ENCODE results near the gene CHD2.

The CHD2 gene

DNA sequence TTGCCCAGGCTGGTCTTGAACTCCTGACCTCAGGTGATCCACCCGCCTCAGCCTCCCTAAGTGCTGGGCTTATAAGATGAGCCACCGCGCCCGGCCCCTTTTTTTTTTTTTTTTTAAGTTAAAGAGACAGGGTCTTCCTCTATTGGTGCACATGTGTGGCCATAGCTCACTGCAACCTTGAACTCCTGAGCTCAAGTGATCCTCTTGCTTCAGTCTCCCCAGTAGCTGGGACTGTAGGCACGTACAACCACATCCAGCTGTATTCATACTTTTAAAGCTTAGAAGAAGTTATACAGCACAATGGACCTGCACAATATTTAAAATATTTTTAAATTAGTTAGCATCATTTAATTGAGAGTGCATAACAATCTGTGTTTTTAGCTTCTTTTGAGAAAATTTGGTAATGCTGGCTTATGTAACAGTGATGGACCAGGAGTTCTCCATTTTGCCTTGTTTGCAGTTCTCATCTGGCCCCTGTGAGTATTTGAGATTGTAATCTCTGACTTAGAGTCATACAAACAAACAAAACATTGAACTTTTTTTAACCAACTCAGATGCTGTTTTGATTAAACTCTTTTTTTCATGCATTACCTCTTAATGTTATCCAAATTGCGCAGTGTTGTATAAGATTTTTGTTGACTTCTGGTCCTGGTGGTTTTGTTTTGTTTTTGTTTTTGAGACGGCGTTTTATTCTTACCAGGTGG, 33.0 kb downstream of the CHD2 start:
- DNase-seq (ENCODE audit: low read depth), result no peak

- DNase-seq (ENCODE audit: low read depth), result no peak
Observed at GRCh38 chr15:92933831-92934230, 33.7 kb downstream of the CHD2 start.

DNA sequence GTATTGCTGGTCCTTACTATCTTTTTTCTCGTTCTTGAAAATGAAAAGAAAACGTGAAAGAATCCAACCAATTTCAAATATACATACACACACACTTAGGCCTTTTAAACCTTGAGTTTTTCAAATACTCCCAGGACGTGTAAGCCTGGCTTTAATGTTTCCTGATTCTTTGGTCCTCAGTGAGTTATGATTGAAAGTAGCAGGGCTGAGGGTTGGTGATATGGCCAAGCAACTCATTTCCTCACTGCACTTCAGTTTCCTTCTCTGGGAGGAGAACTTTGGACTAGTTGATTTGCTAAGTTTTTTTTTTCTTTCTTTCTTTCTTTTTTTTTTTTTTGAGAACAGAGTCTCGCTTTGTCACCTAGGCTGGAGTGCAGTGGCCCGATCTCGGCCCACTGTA, 34.6 kb downstream of the CHD2 start:
- DNase-seq (ENCODE audit: low read depth), result no peak

- no peak for DNase-seq (ENCODE audit: low read depth)
Observed at GRCh38 chr15:92936138-92936537, 36.0 kb downstream of the CHD2 start.

GRCh38 chr15:92936693-92937092, 36.6 kb downstream of the CHD2 start:
- no peak for DNase-seq (ENCODE audit: low read depth)

DNA sequence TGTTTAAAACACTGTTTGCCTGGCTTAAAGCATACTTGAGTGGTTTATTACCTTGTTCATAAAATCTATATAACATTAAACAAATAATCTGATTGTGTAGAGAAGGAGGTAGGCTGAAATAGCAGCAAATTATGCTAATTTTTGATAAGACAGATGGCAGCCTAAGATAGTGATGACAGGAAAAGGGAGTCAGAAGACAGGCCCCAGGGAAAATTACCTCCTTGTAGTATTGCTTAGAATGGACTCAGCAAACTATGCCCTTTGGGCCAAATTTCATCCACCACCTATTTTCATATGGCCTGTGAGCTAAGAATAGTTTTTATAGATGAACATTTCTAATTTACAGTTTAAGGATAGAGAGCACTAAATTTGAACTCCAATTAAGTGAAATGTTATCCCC, 37.8 kb downstream of the CHD2 start:
- no peak for DNase-seq (ENCODE audit: low read depth)

DNA sequence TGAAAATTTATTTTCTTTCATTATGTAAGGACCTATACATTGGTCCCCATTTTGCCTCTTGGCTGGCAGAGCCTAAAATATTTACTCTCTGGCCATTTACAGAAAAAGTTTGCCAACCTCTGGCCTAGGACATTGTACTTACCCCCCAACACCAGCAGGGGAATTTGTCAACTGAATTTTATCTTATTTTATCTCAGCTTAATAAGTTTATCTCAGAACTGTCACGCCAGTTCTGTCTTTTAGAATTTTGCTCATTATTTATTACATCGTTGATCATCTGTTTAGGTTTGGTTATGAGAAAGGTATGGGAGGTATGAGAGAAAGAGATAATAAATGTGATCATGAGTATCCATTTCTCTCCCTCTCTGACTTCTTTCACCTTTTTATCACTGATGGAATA, 38.3 kb downstream of the CHD2 start:
- no peak for DNase-seq (ENCODE audit: low read depth)

DNA sequence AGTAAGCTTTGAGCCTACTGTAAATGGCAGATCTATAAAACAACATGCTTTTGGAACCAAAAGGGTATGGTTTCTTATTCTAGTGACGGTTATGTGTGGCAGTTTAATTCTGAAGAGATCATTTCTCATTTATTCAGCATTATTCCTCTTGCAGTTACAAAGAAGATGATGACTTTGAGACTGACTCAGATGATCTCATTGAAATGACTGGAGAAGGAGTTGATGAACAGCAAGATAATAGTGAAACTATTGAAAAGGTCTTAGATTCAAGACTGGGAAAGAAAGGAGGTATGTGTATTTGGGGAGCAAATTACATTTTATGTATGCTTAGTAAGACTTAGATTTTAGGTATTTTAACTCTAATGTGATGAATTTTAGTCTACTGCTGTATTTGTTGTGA, 41.5 kb downstream of the CHD2 start:
- no peak for DNase-seq (ENCODE audit: low read depth)

DNA sequence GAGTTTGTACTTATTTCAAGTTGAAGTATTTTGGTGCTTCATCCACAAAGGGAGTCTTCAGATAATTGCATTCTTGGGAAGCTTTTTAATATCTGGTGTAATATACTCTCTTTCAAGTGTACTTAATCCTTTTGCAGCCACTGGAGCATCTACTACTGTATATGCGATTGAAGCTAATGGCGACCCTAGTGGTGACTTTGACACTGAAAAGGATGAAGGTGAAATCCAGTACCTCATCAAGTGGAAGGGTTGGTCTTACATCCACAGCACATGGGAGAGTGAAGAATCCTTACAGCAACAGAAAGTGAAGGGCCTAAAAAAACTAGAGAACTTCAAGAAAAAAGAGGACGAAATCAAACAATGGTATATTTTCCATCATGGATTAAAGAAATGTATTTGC, 42.6 kb downstream of the CHD2 start:
- no peak for DNase-seq (ENCODE audit: low read depth)

DNA sequence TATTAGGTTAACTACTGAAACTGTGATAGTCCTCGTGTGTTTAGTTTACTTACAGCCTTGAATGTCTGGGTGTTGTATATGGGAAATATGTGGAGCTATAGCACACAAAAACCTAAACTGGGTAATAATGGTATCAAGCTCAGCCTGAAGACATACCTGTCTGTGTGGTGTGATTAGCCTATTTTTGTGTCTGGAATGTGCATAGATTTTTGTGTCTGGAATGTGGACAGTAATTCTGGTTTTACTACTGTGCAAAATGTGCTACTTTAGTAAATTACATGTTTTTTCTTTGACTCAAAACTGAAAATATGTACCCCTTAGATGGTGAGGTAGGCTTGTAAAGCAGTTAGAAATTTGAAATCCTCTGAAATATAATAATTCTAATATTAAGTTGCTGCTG, 43.5 kb downstream of the CHD2 start:
- no peak for DNase-seq (ENCODE audit: low read depth)

GRCh38 chr15:92944946-92945521, 44.9 kb downstream of the CHD2 start:
- no peak for DNase-seq (ENCODE audit: low read depth)

- no peak for DNase-seq (ENCODE audit: low read depth)
Observed at GRCh38 chr15:92947071-92947730, 47.1 kb downstream of the CHD2 start.

DNA sequence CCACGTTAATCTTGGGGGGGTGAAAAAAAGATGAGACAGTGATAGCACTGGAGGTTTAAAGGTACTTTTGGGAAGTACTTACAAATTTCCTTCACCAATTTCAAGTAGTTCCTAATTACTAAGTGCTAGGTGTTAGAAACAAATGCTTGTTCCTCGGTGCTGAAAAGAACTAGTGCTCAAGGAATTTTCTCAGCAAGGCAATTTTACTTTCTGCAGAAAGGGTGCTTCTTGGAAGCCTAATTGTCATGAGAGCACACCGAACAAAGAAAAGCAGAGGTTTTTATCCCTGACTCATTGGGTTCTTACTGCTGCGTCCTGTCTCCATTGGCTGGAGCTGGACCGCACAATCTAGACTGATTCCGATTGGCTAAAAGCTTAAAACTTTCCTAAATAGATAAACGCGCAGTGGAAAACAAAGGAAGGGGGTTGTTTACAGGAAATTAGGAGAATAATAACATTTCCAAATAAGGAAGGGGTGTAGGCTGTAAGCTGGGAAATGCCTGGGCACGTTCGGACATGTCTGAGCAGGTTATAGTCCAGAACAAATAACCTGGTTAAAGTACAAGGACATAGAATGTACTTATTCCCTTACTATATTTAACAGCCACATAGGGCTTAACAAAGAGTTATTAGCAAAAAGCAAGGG, 49.6 kb downstream of the CHD2 start:
- no peak for DNase-seq (ENCODE audit: low read depth)

DNA sequence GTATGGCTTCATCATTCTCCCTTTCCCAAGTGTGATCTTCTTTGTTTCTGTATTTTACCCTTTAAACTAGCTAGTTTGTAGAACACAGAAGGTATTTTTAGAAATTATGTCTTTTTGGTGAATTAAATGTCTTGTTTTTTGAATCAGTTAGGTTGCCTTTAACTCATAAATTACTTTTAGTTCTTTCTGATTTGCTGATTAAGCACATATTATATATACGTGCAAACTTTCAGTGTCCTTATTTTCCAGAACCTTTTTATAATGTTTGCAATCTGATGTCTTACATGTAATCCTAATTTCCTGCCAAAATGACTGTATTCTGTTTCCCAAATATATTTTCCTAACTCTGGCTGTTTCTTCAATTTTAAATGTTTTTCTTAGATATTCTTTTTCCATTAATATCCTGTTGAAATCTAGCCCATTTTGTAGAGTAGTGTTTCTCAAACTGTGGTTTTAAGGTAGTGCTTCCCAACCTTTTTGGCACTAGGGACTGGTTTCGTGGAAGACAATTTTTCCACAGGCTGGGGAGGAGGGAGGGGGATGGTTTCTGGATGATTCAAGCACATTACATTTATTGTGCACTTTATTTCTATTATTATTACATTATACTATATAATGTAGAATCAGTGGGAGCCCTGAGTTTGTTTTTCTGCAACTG, 51.8 kb downstream of the CHD2 start:
- DNase-seq (ENCODE audit: low read depth), result no peak

DNA sequence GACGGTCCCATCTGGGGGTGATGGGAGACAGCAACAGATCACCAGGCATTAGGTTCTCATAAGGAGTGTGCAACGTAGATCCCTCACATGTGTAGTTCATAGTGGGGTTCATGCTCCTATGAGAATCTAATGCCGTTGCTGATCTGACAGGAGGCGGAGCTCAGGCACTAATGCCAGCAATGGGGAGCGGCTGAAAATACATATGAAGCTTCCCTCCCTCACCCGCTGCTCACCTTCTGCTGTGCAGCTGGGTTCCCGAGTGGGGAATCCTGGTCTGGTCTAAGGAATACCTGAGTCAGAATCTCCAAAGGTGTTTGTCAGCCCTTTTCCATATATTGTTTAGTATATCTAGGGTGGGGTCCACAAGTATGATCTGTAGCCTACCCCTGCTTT, 52.3 kb downstream of the CHD2 start:
- no peak for DNase-seq (ENCODE audit: low read depth)

GRCh38 chr15:92953566-92953965, 53.4 kb downstream of the CHD2 start:
- no peak for DNase-seq (ENCODE audit: low read depth)

DNA sequence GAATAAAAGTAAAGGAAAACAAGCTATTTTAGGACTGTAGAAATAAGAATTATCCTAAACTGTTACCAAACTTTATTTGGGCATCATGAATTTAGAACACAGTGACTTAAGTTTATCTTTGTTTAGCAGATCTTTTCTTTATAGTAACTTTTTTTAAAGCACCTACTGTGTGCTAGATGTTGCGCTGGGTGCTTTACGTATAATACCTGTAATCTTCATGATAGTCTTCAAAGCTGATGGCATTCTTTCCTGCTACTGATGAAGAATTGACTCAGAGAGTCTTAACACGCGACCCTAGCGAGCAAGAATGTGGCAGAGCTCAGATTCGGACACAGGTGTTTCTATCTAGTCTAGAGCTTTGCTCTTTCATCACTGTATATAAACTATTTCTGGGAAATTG, 53.9 kb downstream of the CHD2 start:
- no peak for DNase-seq (ENCODE audit: low read depth)

GRCh38 chr15:92954578-92954977, 54.5 kb downstream of the CHD2 start:
- DNase-seq (ENCODE audit: low read depth), result no peak

GRCh38 chr15:92955706-92956105, 55.6 kb downstream of the CHD2 start:
- no peak for DNase-seq (ENCODE audit: low read depth)

GRCh38 chr15:92958105-92958504, 58.0 kb downstream of the CHD2 start:
- peak; percentile 15 for DNase-seq (ENCODE audit: low read depth)

DNA sequence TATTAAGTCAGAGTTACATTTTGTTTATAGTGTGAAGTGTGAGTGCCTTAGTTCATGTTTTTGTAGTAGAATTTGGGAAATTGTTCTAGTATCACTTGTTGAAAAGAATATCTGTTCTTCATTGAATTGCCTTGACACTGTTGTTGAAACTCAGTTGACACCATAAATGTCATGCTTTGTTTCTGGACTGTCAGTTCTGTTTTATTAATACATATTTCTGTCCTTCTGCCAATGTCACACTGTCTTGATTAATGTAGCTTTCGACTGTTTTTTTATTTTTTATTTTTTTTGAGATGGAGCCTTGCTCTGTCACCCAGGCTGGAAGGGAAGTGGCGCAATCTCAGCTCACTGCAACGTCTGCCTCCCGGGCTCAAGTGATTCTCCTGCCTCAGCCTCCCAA, 59.1 kb downstream of the CHD2 start:
- no peak for DNase-seq (ENCODE audit: low read depth)

GRCh38 chr15:92960996-92961681, 61.0 kb downstream of the CHD2 start:
- no peak for DNase-seq (ENCODE audit: low read depth)
